ENCODE results near the gene GSPT1.

GRCh38 chr16:11844499-11844898 lies 71.3 kb downstream of the GSPT1 start:
- no peak for TF ChIP-seq CTCF (IDR thresholded peaks at IDR 0.05)
- TF ChIP-seq POLR2A (IDR thresholded peaks at IDR 0.05) = no peak
- no peak for TF ChIP-seq POLR2AphosphoS5 (IDR thresholded peaks at IDR 0.05)

Measured in prostate gland (tissue), 2 donors.